ENCODE data around the gene CDKN2B-AS1.

DNA sequence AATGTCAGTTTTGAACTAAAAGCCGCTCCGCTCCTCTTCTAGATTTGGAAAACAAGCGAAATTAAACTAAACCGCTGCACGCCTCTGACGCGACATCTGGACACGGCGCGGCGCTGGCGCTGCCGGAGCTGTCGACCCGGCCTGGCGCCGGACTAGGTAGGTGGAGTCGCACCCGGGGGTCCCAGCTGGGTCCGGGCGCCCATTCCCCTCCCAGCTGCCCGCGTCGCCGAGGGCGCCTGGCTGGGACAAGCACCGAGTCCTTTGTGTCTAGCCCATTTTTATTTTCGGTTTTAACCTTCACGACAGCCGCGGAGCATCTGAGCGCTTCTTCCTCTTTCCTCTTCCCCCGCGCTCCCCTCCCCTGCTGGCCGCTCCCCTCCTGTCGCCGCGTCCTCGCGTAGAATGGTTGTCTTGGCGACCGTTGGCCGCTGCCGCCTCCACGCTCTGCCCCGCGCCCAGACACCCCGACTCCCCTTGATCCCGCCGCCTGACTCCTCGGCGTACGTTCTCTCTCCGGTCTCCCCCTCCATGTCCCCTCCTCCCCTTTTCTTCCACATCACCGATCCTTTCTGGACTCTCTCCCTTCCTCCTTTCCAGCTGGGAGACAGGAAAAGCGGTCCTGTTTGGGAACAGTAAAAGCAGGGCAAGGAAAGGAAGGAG is 545 bp downstream of the CDKN2B-AS1 start:
- TF ChIP-seq, protein P1, sequence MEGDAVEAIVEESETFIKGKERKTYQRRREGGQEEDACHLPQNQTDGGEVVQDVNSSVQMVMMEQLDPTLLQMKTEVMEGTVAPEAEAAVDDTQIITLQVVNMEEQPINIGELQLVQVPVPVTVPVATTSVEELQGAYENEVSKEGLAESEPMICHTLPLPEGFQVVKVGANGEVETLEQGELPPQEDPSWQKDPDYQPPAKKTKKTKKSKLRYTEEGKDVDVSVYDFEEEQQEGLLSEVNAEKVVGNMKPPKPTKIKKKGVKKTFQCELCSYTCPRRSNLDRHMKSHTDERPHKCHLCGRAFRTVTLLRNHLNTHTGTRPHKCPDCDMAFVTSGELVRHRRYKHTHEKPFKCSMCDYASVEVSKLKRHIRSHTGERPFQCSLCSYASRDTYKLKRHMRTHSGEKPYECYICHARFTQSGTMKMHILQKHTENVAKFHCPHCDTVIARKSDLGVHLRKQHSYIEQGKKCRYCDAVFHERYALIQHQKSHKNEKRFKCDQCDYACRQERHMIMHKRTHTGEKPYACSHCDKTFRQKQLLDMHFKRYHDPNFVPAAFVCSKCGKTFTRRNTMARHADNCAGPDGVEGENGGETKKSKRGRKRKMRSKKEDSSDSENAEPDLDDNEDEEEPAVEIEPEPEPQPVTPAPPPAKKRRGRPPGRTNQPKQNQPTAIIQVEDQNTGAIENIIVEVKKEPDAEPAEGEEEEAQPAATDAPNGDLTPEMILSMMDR (IDR thresholded peaks at IDR 0.05): peak in 1 of 4 experiments; percentile 14
- TF ChIP-seq POLR2A (IDR thresholded peaks at IDR 0.05): no peak
